Gastroesophageal sphincter (tissue), 4 donors: ENCODE results near the gene PODXL2. TPM values are rescaled to one million over a fixed set of nuclear protein-coding genes. Genes with fewer than 3 reads are reported as not detected.

ENCODE experiments used
- ATAC-seq: fragments of 150-250 bp; one replicate; pipeline ENCODE4 v1.9.1; 2016; ENCODE audit warnings: mild to moderate bottlenecking, moderate library complexity
- H3K27ac ChIP-seq, 4 donors: fragments of 200-600 bp; sonication (generic) in 3 of 4; 1 replicate in 3 of 4; 2 replicates in 1 of 4; pipeline ENCODE4 v1.5.1; 2016 to 2019
- H3K27me3 ChIP-seq: fragments of 200-600 bp; sonication (generic); one replicate; pipeline ENCODE4 v1.5.1; 2019
- H3K36me3 ChIP-seq, 2 donors: fragments of 200-600 bp; sonication (generic); one replicate each; pipeline ENCODE4 v1.5.1; 2019; ENCODE audit warnings: control low read depth in 1 of 2
- H3K4me1 ChIP-seq, 3 donors: fragments of 200-600 bp; sonication (generic); 1 replicate in 2 of 3; 2 replicates in 1 of 3; pipeline ENCODE4 v1.5.1; 2016 to 2019; ENCODE audit warnings: control low read depth in 2 of 3
- H3K4me3 ChIP-seq, 2 donors: fragments of 200-600 bp; sonication (generic); one replicate each; pipeline ENCODE4 v1.5.1; 2019; ENCODE audit warnings: mild to moderate bottlenecking in 1 of 2, moderate library complexity in 1 of 2
- H3K9me3 ChIP-seq, 3 donors: fragments of 200-600 bp; sonication (generic); one replicate each; pipeline ENCODE4 v1.5.1; 2017 to 2019; ENCODE audit warnings: control low read depth in 2 of 3
- EP300 ChIP-seq: sonication (generic); formaldehyde crosslinking; IDR thresholded peaks from one replicate; pipeline ENCODE4 v1.6.1; 2017; ENCODE audit warnings: antibody characterized with exemption, mild to moderate bottlenecking
- POLR2A ChIP-seq, 2 donors: fragments of 450-650 bp; IDR thresholded peaks; one replicate each; pipeline ENCODE4 v1.6.1; 2017; ENCODE audit warnings: antibody characterized with exemption in 2 of 2, mild to moderate bottlenecking in 2 of 2, moderate library complexity in 1 of 2
- POLR2AphosphoS5 ChIP-seq: sonication (generic); formaldehyde crosslinking; IDR thresholded peaks from one replicate; pipeline ENCODE4 v1.6.1; 2017; ENCODE audit warnings: antibody characterized with exemption
- WGBS, 2 donors: methylation state at CpG; one replicate each; pipeline ENCODE4 v1.1.5; 2018; ENCODE audit warnings: low coverage in 1 of 2; 5-methylcytosine and 5-hydroxymethylcytosine counted together
- total RNA-seq, 4 donors: library from RNA; depleted of rRNA; stranded (reverse); fragments of >200 nt; gene quantifications; one replicate each; pipeline ENCODE4 v1.1.0, GENCODE V29; 2016
- TF ChIP-seq, protein P1 (sequence below), 4 experiments: fragments of 200-600 bp in 2 of 4; fragments of 450-650 bp in 2 of 4; sonication (generic) in 1 of 4; IDR thresholded peaks; one replicate each; pipeline ENCODE4 v1.5.1; 2017 to 2019; ENCODE audit warnings: antibody characterized with exemption in 4 of 4, mild to moderate bottlenecking in 2 of 4, moderate library complexity in 2 of 4

PODXL2 gene
- total RNA-seq, 4 donors from 2014 or later = 1.9 to 2.8 (median 2.3) TPM

DNA sequence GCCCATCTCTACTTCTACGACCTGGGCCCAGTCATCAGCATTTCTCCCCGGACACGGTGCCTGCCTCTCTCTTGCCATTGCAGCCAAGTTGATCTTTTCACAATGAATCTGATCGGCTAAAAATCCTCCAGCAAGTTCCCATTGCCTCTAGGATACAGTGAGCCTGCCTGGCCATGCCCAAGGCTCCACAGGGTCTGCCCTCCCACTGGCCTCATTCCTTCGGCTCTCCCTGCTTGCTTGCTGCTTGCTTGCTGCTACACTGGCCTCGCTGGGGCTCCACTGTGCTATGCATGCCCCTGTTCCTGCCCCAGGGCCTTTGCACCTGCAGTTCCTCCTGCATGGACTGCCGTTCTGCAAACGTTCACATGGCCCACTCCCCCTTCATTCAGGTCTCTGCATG lies 45.8 kb downstream of the PODXL2 start:
- Histone ChIP-seq H3K27me3 (no peaks in the 10 kb centered on the region), H3K4me1 (peaks cover 2 to 51% (median 17%) of the 10 kb centered on the region in 3 donors), H3K27ac (no peak overlapping the region), H3K9me3 (no peaks in the 10 kb centered on the region), H3K36me3 (peaks cover 0 to 50% of the 10 kb centered on the region in 2 donors), H3K4me3 (no peak overlapping the region)
- no peak for ATAC-seq
- 89 to 92% methylated on average over 5 of the region's 8 CpGs for WGBS, 2 donors
- TF ChIP-seq, protein P1, sequence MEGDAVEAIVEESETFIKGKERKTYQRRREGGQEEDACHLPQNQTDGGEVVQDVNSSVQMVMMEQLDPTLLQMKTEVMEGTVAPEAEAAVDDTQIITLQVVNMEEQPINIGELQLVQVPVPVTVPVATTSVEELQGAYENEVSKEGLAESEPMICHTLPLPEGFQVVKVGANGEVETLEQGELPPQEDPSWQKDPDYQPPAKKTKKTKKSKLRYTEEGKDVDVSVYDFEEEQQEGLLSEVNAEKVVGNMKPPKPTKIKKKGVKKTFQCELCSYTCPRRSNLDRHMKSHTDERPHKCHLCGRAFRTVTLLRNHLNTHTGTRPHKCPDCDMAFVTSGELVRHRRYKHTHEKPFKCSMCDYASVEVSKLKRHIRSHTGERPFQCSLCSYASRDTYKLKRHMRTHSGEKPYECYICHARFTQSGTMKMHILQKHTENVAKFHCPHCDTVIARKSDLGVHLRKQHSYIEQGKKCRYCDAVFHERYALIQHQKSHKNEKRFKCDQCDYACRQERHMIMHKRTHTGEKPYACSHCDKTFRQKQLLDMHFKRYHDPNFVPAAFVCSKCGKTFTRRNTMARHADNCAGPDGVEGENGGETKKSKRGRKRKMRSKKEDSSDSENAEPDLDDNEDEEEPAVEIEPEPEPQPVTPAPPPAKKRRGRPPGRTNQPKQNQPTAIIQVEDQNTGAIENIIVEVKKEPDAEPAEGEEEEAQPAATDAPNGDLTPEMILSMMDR (IDR thresholded peaks at IDR 0.05) = no peak
- TF ChIP-seq EP300 (no peak), POLR2A (IDR thresholded peaks at IDR 0.05) (no peak), POLR2AphosphoS5 (no peak)

DNA sequence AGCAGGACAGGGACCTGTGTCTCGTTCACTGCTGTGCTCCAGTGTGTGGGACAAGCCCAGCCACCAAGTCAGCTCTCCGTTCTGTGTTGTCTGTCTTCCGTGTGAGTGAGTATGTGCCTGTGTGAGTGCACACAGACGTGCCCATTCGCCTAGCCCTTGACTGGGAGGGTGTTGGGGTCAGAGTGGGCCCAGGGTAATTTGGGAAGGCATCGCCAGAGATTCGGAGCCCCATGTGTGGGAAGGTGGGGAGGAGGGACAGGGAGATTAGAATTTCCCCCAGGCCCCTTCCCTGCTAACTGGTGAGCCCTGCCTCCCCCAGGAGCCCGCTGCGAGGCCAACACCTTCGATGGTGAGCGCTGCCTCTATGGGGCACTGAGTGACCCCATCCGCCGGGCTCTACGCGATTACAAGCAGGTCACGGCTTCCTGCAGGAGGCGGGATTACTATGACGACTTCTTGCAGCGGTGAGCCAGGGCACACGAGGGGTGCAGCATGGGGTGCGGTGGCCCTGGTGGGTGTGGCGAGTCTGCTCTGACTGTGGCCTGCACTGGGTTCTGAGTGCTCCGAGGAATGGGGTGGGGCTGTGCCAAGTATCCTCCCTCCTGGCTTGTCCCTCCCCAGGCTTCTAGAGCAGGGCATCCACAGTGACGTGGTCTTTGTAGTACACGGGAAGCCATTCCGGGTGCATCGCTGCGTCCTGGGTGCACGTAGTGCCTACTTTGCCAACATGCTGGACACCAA lies 46.8 kb downstream of the PODXL2 start:
- TF ChIP-seq, protein P1 (IDR thresholded peaks at IDR 0.05) = no peak
- no peak for TF ChIP-seq POLR2A (IDR thresholded peaks at IDR 0.05)
- no peak for TF ChIP-seq EP300
- no peak for TF ChIP-seq POLR2AphosphoS5
- no peak for ATAC-seq

DNA sequence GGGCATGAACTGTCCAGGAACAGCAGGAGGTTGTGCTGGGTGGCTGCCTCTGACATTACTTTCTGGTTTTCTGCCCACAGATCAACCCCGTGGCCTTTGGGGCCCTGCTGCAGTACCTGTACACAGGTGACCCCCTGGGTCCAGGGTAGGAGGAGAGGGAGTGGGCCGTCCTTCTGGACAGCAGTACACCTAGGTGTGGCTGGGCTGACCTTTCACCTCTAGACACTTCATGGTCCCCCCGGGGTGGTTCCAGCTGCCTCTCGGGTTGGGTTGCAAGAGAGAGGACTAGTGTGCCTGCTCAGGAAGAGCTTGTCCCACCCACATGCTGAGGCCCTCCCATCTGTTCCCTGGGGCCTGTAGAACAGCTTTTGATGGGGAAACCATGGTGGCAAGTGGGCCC lies 47.5 kb downstream of the PODXL2 start:
- no peak for TF ChIP-seq POLR2AphosphoS5
- TF ChIP-seq, protein P1 (IDR thresholded peaks at IDR 0.05) = no peak
- TF ChIP-seq POLR2A (IDR thresholded peaks at IDR 0.05) = no peak
- TF ChIP-seq EP300 = no peak
- no peak overlapping the region for H3K27ac ChIP-seq
- H3K36me3 ChIP-seq = peaks cover 0 to 63% of the 10 kb centered on the region in 2 donors
- H3K4me3 ChIP-seq = no peak overlapping the region
- peaks cover 2 to 46% (median 16%) of the 10 kb centered on the region in 3 donors for H3K4me1 ChIP-seq
- 69% methylated on average over 3 of the region's 4 CpGs; no CpG with 5 or more reads in 1 of the 2 donors for WGBS, 2 donors
- ATAC-seq = no peak
- H3K9me3 ChIP-seq = no peaks in the 10 kb centered on the region
- no peaks in the 10 kb centered on the region for H3K27me3 ChIP-seq

More for the DNA sequence above, 46.8 kb downstream of the PODXL2 start:
- H3K9me3 ChIP-seq = no peaks in the 10 kb centered on the region
- no peak overlapping the region for H3K4me3 ChIP-seq
- peaks cover 0 to 61% of the 10 kb centered on the region in 2 donors for H3K36me3 ChIP-seq
- H3K27me3 ChIP-seq = no peaks in the 10 kb centered on the region
- peaks cover 2 to 51% (median 17%) of the 10 kb centered on the region in 3 donors for H3K4me1 ChIP-seq
- H3K27ac ChIP-seq = no peak overlapping the region
- 90% methylated on average over 10 of the region's 29 CpGs; no CpG with 5 or more reads in 1 of the 2 donors for WGBS, 2 donors

DNA sequence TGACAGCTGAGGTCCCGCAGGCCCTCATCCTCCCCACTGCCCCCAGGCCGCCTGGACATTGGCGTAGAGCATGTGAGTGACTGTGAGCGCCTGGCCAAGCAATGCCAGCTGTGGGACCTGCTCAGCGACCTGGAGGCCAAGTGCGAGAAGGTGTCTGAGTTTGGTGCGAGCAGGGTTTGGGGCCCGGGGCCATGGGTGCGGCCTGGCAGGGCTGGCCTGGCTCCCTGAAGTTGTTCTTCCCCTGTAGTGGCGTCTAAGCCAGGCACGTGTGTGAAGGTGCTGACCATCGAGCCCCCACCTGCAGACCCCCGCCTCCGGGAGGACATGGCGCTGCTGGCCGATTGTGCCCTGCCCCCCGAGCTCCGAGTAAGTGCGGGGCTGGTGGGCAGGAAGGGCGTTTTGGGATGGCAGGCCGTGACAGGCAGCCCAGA lies 48.0 kb downstream of the PODXL2 start:
- ATAC-seq = no peak
- WGBS, 2 donors = no CpG with 5 or more reads among the region's 21 CpGs
- no peak overlapping the region for H3K4me3 ChIP-seq
- TF ChIP-seq, protein P1 (IDR thresholded peaks at IDR 0.05) = no peak
- no peak for TF ChIP-seq POLR2A (IDR thresholded peaks at IDR 0.05)
- H3K27ac ChIP-seq = no peak overlapping the region
- H3K36me3 ChIP-seq = peaks cover 0 to 63% of the 10 kb centered on the region in 2 donors
- no peaks in the 10 kb centered on the region for H3K9me3 ChIP-seq
- H3K27me3 ChIP-seq = no peaks in the 10 kb centered on the region
- peaks cover 2 to 41% (median 11%) of the 10 kb centered on the region in 3 donors for H3K4me1 ChIP-seq
